Loucy (cell line): ENCODE results near the gene RING1.

Experiments used
- H2AFZ ChIP-seq: fragments of 200-600 bp; sonication (generic); 2 replicates; pipeline ENCODE4 v1.6.0; 2016; ENCODE audit warnings: antibody characterized with exemption, mild to moderate bottlenecking, low read length, moderate library complexity
- H3F3A ChIP-seq: fragments of 200-600 bp; 2 replicates; pipeline ENCODE4 v1.6.0; 2016; ENCODE audit warnings: antibody characterized with exemption, low read depth, mild to moderate bottlenecking
- H3K27me3 ChIP-seq: fragments of 200-600 bp; sonication (generic); 2 replicates; pipeline ENCODE4 v1.6.1; 2014; ENCODE audit warnings: low read length, mild to moderate bottlenecking; ENCODE audit not compliant: insufficient read depth, poor library complexity, severe bottlenecking
- H3K36me3 ChIP-seq: fragments of 200-600 bp; sonication (generic); 2 replicates; pipeline ENCODE4 v1.6.1; 2016; ENCODE audit warnings: low read length; ENCODE audit not compliant: insufficient read depth
- H3K4me1 ChIP-seq: fragments of 200-600 bp; sonication (generic); 2 replicates; pipeline ENCODE4 v1.5.1; 2014; ENCODE audit warnings: low read length, mild to moderate bottlenecking; ENCODE audit not compliant: insufficient read depth, poor library complexity, severe bottlenecking
- H3K4me2 ChIP-seq: fragments of 200-600 bp; sonication (generic); 2 replicates; pipeline ENCODE4 v1.6.0; 2014; ENCODE audit warnings: antibody characterized with exemption, low read length, low read depth, mild to moderate bottlenecking; ENCODE audit not compliant: poor library complexity, severe bottlenecking
- H3K4me3 ChIP-seq: fragments of 200-600 bp; sonication (generic); 2 replicates; pipeline ENCODE4 v1.5.1; 2014; ENCODE audit warnings: low read length, mild to moderate bottlenecking, mixed read lengths; ENCODE audit not compliant: poor library complexity, severe bottlenecking
- H3K79me2 ChIP-seq: fragments of 200-600 bp; sonication (generic); 2 replicates; pipeline ENCODE4 v1.6.1; 2014; ENCODE audit warnings: low read length; ENCODE audit not compliant: insufficient read depth
- H3K9ac ChIP-seq: fragments of 200-600 bp; sonication (generic); 2 replicates; pipeline ENCODE4 v1.6.0; 2014; ENCODE audit warnings: mild to moderate bottlenecking, low read depth, low read length, moderate library complexity; ENCODE audit not compliant: poor library complexity, severe bottlenecking
- H3K9me2 ChIP-seq: fragments of 200-600 bp; sonication (generic); replicated peaks from 2 replicates; pipeline ENCODE4 v1.6.1; 2016; ENCODE audit warnings: low read depth, low read length, mixed read lengths
- H3K9me3 ChIP-seq: fragments of 200-600 bp; sonication (generic); 2 replicates; pipeline ENCODE4 v1.6.1; 2014; ENCODE audit warnings: mild to moderate bottlenecking, antibody characterized with exemption, low read length, low read depth; ENCODE audit not compliant: insufficient read depth
- H4K20me1 ChIP-seq: fragments of 200-600 bp; sonication (generic); 2 replicates; pipeline ENCODE4 v1.6.0; 2014; ENCODE audit warnings: antibody characterized with exemption, low read length, mild to moderate bottlenecking; ENCODE audit not compliant: insufficient read depth, poor library complexity, severe bottlenecking
- CTCF ChIP-seq: fragments of 200-600 bp; sonication (generic); conservative IDR thresholded peaks from 2 replicates; pipeline ENCODE4 v1.5.1; 2014; ENCODE audit warnings: mild to moderate bottlenecking, antibody characterized with exemption, low read length
- EZH2phosphoT487 ChIP-seq: fragments of 200-600 bp; IDR thresholded peaks from 2 replicates; pipeline ENCODE4 v1.6.1; 2018; ENCODE audit warnings: antibody characterized with exemption, mild to moderate bottlenecking, moderate library complexity, borderline replicate concordance

Gene RING1

GRCh38 chr6:33198159-33198852 is 10.0 kb upstream of the RING1 start:
- peak overlapping the region; percentile 87 for H3K9ac ChIP-seq
- no peaks in the 10 kb centered on the region for H3K27me3 ChIP-seq
- 0 out of 2 replicates have a peak, but pooled peaks cover 3% of the 10 kb centered on the region for H3F3A ChIP-seq
- no peak for TF ChIP-seq CTCF
- peak overlapping the region; percentile 87 for H3K4me3 ChIP-seq
- no peaks in the 10 kb centered on the region for H3K9me2 ChIP-seq
- peaks cover 56% of the 10 kb centered on the region for H4K20me1 ChIP-seq
- H3K4me2 ChIP-seq = peak overlapping the region; percentile 99
- peaks cover 68% of the 10 kb centered on the region for H3K79me2 ChIP-seq
- H3K4me1 ChIP-seq = peaks cover 45% of the 10 kb centered on the region
- no peaks in the 10 kb centered on the region for H3K9me3 ChIP-seq
- H3K36me3 ChIP-seq = peaks cover 44% of the 10 kb centered on the region; the same call in 1 of the 2 replicates
- no peak overlapping the region for H2AFZ ChIP-seq

GRCh38 chr6:33198853-33199436 is 9.4 kb upstream of the RING1 start:
- H3K9me2 ChIP-seq = no peaks in the 10 kb centered on the region
- H3K4me1 ChIP-seq = peaks cover 51% of the 10 kb centered on the region
- H4K20me1 ChIP-seq = peaks cover 60% of the 10 kb centered on the region
- no peak for TF ChIP-seq EZH2phosphoT487
- TF ChIP-seq CTCF = no peak
- H3K4me2 ChIP-seq = peak overlapping the region; percentile 99
- H3K4me3 ChIP-seq = peak overlapping the region; percentile 87
- H3K36me3 ChIP-seq = peaks cover 45% of the 10 kb centered on the region; the same call in 1 of the 2 replicates
- H3K9me3 ChIP-seq = no peaks in the 10 kb centered on the region
- peak overlapping the region; percentile 87 for H3K9ac ChIP-seq
- 0 out of 2 replicates have a peak, but pooled peaks cover 5% of the 10 kb centered on the region for H3F3A ChIP-seq
- H3K79me2 ChIP-seq = peaks cover 75% of the 10 kb centered on the region
- no peak overlapping the region for H2AFZ ChIP-seq
- H3K27me3 ChIP-seq = no peaks in the 10 kb centered on the region

- Histone ChIP-seq H3K9me2 (no peaks in the 10 kb centered on the region), H3K79me2 (peaks cover 80% of the 10 kb centered on the region), H3K9me3 (no peaks in the 10 kb centered on the region), H3K4me2 (peak overlapping the region; percentile 99), H2AFZ (peak overlapping the region; percentile 95; the same call in 1 of the 2 replicates), H3K27me3 (no peaks in the 10 kb centered on the region), H3F3A (0 out of 2 replicates have a peak, but pooled peaks cover 5% of the 10 kb centered on the region), H4K20me1 (peaks cover 60% of the 10 kb centered on the region), H3K36me3 (peaks cover 37% of the 10 kb centered on the region; the same call in 1 of the 2 replicates), H3K4me1 (peaks cover 56% of the 10 kb centered on the region), H3K9ac (peak overlapping the region; percentile 87), H3K4me3 (peak overlapping the region; percentile 87)
- TF ChIP-seq CTCF (no peak), EZH2phosphoT487 (no peak)
Observed at GRCh38 chr6:33199687-33200218, 8.5 kb upstream of the RING1 start.
